ENCODE data around the gene MBNL2.
"Not testable (repeated sequence)": the region's sequence is repeated elsewhere in the genome, so short reads cannot be mapped to it uniquely, and the experiment has no call there.

MBNL2 gene

DNA sequence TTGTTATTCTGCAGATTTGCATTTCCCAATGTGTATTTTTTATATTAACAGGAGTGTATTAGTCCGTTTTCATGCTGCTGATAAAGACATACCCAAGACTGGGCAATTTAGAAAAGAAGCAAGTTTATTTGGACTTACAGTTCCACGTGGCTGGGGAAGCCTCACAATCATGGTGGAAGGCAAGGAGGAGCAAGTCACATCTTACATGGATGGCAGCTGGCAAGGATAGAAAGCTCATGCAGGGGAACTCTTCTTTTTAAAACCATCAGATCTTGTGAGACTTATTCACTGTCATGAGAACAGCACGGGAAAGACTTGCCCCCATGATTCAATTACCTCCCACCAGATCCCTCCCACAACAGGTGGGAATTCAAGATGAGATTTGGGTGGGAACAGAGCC is 14.9 kb upstream of the MBNL2 start:
- not testable (repeated sequence) for FAIRE-seq; DNase-seq (ENCODE audit: low spot score)

DNA sequence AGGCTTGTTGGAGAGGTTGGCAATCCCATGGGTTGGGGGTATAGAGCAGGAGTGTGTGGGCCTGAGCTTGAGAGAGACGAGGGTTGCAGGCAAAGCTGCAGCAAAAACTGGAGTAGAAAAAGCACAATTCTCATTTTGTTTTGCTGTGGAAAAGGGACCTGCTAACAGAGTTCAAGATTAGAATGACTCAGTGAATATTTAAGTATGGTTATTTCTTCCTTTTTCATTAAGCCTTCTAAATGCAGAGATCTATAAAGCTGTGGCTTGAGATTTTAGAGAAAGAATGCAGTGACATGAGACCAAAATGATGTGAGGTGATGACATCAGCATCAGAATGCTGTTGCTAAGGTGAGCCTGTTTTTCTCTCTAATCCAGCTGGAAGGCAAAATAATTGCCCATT is 10.8 kb upstream of the MBNL2 start:
- FAIRE-seq = no peak
- DNase-seq (ENCODE audit: low spot score) = peak; percentile 5

DNA sequence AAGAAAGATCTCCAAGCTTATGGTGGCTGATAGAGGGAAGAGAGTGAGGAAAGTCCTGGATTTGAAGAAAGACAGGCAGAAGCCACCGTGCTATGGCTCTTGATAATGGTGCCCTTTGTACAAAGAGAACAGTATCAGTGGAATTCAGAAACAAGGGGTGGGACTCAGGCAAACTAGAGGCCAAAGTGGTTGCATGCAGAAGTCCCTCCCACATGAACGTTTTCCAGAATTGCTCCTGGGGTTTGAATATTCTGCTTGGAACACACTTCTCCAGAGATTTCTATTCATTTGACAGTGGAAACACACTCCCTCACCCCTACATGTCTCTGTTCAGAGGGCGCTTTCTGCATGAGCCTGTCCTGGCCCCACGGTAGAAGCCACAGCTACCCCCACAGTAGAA is 10.1 kb upstream of the MBNL2 start:
- DNase-seq (ENCODE audit: low spot score) (no peak), FAIRE-seq (no peak)

DNA sequence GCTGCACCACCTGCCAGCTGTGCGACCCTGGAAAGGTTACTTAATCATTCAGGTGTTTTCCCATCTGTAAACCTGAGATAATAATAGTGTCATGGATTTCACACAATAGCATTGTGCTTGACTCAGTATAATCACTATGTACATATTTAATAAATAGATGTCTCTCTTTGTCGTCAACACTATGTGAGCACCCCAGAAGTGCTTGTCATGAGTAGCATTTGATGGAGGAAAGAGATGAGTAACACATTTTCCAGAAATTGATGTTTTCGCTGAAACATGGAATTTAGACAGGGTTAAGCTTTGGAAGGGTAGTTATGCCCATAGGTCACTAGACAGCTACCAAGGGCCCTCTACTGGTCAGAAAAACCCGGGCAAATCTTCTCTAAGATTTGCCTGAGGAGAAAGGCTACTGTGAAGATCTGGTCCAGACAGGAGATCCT is 9.5 kb upstream of the MBNL2 start:
- DNase-seq (ENCODE audit: low spot score) (peak; percentile 17), FAIRE-seq (no peak)

DNA sequence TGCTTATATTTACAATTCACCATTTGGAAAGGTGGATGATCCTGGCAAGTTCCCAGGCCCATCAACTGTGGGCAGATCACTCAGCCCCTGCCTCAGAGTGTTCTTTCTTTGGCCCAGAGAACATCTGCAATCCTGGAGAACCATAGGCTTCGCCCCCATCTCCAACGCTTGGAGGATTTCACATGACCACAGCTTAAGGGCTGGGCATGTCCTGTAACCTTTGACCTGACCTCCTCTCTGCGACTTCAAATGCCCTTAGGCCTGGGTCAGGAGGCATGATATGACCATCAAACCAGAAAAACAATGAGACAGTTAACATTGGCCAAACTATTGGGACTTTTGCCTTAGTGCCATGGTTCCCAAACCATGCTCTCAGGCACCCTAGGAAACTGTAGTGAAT is 7.2 kb upstream of the MBNL2 start:
- FAIRE-seq (no peak), DNase-seq (ENCODE audit: low spot score) (no peak)

DNA sequence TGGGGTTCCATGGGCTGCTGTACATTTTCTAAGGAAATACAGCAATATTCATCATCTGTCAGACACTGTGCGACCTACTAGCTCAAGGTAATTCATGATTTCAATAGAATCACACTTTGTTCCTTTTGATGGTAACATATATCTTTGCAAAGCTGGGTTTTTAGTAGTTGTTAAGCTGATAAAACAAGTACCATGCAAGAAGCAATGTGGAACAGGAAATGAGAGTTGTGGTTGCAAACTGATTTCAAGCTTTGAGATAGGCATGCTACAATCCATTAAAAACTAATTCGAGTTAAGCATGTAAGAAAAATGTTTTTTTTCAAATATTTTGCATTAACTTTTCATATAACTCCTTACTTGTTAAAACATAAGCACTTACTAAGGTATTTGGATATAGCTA is 6.8 kb upstream of the MBNL2 start:
- no peak for FAIRE-seq

DNA sequence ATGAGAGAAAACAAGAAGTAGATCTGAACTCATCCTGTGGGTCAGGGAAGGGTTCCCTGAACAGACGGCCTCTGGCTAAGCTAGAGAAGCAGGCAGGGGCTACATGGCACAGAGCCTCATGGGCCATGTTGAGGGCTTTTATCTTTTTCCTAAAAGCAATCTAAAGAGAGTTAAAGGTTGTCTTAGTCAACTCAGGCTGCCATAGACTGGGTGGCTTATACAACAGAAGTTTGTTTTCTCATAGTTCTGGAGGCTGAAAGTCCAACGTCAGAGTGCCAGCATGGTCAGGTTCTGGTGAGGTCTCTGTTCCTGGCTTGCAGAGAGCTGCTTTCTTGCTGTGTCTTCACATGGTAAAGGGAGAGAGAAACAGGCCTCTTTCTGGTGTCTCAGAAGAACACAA is 2.9 kb upstream of the MBNL2 start:
- FAIRE-seq (no peak), DNase-seq (ENCODE audit: low spot score) (no peak)

More for the DNA sequence above, 6.8 kb upstream of the MBNL2 start:
- no peak for DNase-seq (ENCODE audit: low spot score)

DNA sequence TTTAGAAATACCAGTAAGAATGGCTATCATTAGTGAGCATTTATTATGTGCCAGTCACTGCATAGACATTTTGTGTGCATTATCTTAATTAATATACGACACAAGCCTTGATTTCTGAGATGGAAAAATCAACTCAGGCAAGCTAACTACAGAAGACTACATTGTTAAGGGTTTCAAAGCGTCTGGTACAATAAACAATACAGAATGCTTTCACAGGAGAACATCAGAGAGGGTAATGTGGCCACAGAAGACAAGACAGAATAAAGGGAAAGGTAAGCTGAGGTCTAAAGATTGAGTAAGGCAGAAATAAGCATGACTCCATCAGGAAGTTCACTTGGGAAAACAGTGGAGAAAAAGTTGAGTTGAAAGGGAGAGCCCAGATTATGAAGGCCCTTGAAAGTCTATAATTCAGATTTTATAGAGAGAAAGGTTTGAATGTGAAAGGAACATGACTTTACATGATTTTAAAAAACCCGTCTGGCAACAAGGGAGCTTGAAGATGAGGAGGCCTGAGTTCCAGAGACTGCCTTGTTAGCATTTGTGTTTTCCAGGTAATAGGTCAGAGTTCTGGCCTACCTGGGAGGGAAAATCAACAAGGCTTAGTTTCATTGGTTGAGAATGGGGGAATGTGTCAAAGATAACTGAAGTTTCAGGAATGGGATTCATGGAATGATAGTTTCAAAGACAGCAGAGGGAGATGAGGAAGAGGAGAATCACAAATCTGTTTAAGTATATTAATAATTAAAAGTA is 1.8 kb upstream of the MBNL2 start:
- no peak for FAIRE-seq

DNA sequence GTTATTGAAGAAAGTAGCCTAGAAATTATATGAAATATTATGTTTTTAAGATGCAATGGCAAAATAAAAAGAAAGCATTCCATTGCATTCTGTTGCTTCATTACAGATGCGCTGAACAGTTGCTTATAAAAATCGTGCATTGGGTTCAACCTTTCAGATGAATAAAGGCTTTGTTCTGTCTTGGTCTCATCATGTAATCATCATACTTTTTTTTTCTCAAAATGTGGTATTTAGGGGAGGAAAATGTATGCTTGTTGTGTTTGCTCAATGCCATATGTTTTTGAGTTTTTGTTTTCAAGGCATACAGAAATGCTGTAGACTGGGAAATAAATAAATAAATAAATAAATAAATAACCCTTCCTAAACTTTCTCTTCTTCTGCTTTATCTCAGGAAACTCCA is 1.1 kb upstream of the MBNL2 start:
- FAIRE-seq = no peak
- no peak for DNase-seq (ENCODE audit: low spot score)

More for the DNA sequence above, 1.8 kb upstream of the MBNL2 start:
- no peak for DNase-seq (ENCODE audit: low spot score)

DNA sequence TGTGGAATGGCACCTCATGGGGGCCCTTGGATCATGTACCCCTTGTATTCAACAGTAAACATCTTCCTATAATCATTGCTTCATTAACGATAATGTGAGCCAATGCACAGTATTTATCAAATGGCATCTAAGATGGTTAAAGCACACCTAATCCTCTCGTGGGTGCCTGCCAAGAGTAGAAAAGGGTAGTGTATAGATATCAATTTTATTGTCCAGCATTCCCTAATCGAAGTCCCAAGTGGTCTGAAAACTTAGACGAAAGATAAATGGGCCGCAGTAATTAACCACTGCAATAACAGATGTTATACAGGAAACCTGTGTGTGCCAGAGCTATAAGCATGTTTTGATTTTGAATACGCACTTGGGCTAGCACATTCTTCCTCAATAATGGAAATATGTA is 667 bp upstream of the MBNL2 start:
- DNase-seq (ENCODE audit: low spot score) = no peak
- no peak for FAIRE-seq

DNA sequence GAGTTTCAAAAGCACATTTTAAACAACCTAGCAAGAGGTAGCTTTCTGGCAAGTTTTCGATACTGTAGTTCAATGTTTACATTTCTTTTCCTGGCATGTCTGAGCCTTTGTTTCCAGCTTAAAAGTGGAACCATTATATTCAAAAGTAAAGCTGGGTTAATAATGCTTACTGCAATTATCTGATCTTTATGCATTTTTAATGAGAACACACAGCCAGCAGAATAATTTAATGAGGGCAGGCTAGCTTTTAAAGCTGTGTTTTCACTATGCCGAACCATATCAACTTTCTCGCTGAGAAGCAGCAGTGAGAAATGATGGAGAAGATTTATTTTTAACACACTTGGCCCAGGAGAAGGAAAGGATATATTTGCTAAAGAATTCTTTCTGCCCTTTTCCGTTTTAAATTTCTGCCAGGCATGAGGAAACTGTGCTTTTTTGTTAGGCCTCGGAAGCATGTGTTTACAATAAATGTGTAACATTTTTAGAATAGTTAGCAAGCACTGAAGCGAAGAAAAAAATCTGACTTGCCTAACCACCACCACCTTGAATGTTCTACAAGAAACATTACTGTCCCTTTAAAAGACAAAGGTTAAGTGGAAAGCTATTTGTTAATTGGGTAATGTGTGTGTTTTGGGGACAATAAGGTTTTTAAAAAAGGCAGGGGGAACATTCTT is 1.0 kb downstream of the MBNL2 start:
- peak; percentile 63 for DNase-seq (ENCODE audit: low spot score)
- FAIRE-seq = peak; percentile 72

DNA sequence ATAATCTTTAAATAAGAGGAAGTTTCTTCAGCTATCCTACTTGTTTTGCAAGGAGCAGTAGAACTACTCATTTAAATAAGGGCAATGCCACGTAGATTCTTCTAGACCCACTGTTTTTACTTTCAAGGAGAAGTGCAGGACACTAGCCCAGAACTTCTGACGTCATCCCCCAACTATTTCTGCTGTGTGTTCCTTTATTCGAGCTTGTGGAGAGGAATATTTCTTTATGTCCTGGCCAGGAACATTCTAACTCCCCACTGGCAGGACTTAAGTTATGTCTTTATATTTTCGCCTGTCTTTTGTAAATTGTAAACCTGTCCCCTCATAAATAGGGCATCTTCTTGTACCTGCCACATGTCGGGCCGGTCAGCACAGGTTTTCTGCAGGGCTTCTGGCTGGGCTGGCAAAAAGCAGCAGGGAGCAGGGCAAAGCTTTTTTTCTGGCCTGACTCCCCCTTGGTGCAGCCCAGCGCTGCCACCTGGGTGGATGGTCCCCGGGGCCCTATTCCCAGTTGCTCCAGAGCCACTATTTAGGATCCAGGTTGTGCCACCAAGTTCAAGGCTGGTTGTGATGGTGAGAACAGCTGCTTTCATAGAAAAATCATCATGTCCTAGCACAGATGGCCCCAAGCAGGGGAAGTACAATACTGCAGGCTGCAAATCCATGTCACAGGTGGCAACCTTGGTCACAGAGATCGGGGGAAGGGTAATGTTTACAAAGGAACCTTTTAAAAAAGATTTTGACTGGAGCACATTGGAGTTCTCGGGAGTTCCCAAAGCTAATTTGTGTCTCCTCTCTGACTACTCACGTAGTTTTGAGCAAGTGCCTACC is 1.8 kb downstream of the MBNL2 start:
- FAIRE-seq (no peak), DNase-seq (ENCODE audit: low spot score) (peak; percentile 79)

DNA sequence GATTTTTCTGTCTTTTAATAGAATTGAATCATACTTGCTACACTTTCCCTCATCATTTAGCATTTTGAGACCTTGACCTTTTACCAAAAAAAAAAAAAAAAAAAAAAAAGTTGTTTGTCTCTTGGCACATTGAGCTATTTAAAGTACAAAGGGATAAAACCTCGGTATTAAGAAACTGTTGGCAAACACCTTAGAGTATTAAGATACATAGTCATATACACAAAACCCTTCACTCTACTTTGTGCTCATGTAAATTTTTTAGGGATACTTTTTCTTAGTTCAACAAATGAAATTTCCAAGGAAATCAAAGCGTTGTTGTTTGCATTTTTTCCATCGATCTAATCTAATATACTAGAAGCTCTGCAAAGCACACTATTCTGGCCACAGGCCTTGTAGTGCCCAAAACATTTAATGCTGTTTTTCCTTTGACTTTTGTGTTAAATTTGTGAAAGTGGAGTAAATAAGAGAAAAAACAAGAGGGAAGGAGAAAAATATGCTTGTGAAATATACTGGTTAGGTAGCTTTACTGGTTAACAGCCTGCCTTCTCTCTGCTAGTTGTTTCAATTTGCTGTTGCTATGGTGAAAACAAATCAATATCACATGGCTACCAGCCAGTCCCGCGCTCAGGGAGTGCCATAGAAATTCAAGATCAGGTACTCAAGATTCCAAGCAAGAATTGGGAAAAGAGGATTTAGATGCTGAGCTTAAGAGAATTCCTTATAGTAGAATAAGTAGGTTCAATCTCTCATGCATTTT is 2.6 kb downstream of the MBNL2 start:
- FAIRE-seq = no peak
- DNase-seq (ENCODE audit: low spot score) = peak; percentile 65

DNA sequence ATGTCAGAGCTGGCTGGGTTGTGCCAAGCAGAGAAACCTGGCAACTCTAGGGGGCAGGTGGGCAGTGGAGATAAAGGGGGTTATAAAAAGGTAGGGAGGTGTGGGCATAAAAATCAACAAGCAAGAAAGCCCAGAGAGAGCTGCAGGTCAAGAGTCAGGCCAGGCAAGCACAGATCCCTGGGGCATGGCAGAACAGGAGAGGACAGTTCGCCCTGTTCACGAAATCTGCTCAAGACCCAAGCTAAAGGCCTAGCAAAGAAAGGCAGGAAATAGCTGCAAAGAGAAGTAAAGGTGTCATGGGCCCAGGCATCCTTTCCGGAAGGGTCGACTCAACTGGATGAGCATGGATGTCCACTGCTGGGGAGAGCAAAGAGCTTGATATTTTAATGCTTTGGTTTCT is 3.4 kb downstream of the MBNL2 start:
- DNase-seq (ENCODE audit: low spot score) = no peak

DNA sequence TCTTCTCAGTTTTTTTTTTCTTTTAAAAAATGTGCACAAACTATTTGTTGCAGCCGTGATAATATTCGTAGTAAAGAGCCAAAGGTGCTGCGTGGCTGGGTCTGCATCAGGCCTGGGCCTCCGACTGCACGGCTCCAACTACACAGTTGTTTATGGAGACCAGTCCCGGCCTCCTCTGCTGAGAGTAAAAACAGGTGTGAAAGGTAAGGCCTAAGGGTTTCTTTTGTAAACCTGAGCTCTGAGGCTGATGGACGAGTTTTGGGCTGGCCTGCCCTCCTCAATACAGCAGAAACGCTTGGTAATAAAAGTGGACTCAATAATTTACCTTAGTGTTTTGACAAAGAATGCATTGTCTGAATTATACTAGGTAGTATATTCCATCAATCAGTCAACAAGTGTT is 3.9 kb downstream of the MBNL2 start:
- DNase-seq (ENCODE audit: low spot score) = no peak
- no peak for FAIRE-seq

More for the DNA sequence above, 3.4 kb downstream of the MBNL2 start:
- no peak for FAIRE-seq

DNA sequence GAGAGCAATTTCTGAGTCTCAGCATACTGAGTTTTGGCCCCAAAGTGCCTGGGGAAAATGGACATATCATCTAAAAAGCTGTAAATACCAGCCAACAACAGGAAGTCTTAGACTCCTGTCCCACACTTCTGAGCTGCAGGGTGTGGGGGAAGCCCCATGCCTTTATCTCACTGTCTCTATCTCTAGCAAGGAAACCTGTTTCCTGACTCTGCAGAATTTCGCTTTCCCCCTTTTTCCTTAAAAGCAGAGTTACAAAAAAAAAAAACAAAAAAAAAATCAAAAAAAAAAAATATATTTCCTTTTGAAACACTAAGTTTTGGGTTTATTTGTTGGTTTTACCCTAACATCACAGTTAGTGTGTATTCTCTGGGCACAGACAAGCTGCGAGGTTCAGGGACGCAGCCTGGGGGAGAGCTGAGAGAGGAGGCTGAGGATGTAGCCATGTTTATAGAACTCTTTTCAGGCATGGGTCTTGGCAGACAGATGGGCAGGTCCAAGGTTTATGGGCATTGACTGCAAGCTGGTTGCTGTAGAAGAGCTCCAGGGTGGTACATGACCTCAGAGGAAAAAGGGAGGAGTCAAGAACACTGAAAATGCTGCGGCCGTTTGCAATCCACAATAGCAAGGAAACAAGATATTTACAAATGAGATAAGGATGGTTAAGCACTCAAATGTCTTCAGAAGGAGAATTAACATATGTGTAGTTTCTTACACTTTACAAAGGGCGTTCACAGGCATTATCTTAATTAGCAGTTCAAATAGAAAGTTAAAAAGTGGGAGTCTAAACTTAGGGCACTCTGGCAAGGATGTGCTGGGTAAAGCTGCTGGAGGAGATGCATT is 4.9 kb downstream of the MBNL2 start:
- DNase-seq (ENCODE audit: low spot score) = no peak
- FAIRE-seq = no peak

DNA sequence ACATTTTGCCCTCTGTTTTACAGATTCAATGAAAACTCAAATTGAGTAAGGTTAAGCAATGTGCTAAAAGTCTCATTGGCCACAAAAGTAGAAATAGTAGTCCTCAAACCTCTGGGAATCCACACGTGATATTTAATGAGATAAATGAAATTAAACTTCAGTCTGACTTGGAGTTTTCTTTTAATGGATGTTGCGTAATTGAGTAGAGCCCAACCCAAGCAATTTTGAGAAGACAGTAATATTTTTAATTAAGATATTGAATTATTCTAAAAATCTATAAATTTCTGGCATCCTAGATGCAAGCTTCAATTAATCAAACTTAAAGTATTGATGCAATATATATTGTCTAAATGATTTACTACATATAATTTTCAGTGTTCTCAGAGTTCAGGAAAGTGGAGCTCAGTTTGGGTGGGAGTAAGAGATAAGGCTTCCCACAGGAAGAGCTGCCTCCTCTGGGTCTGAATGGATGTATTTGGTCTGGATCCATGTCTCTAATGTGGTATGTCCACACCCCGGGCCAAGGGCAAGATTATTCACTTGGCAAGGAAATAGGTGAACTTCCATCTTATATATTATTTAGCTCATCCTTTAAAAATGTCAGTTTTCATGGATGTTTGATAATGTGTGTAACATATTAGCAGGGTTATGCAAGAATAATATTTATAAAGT is 6.9 kb downstream of the MBNL2 start:
- DNase-seq (ENCODE audit: low spot score) (no peak), FAIRE-seq (no peak)

DNA sequence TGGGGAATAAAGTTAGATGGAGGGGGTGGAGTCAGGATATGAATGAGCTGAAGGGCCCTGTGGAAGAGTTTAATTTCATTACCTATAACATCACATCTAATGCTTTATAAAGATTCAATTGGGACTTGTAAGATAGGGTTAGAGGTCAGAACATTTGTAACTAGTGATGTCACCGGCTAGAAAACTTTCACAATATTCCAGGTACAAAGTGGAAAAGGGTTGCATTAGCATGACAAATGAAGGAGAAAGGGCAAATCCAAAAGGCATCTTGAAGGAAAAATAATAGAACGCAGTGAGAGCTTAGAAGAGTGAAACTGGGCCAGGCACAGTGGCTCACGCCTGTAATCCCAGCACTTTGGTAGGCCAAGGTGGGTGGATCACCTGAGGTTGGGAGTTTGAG is 7.6 kb downstream of the MBNL2 start:
- FAIRE-seq (no peak), DNase-seq (ENCODE audit: low spot score) (no peak)

DNA sequence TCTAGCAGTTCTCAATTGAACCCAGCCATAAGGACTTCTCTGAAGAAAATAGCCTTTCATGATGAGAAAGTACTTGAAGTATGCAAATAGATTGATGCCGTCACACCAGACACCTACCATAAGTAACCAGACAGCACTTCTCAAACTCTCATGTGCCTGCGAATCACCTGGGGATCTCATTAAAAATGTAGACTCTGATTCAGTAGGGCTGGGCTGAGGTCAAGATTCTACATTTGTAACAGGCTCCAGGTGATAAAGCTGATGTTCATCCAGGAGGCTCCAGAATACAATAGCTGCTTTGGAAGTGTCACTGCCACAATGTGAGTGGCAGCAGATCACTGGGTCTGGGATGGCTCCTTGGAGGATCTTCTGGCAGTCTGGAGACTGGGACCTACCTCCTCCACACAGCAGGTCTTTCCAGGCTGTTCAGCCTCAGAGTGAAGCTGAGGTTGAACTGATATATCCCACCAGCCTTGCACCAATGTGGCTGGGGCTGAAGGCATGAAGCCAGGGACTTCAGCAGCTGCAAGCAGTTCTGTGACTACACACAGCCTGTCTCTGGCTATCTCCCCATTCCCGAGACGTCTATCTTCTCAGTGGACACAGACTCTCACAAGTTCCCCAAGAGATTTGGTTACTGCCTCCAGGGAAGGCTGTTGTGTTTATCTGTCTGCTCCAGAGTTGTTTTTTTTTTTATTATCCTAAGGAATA is 9.1 kb downstream of the MBNL2 start:
- FAIRE-seq (no peak), DNase-seq (ENCODE audit: low spot score) (no peak)
